HG02588 (cell line): ENCODE data around the gene OR52W1.
"Not testable (repeated sequence)": the region's sequence is repeated elsewhere in the genome, so short reads cannot be mapped to it uniquely, and the experiment has no call there.

Experiments
- ATAC-seq: cut with Tn5 transposase; IDR thresholded peaks from one replicate; pipeline ENCODE4 v1.9.1; 2021; ENCODE audit warnings: mild to moderate bottlenecking, moderate library complexity; ENCODE audit not compliant: unreplicated experiment

Gene OR52W1

DNA sequence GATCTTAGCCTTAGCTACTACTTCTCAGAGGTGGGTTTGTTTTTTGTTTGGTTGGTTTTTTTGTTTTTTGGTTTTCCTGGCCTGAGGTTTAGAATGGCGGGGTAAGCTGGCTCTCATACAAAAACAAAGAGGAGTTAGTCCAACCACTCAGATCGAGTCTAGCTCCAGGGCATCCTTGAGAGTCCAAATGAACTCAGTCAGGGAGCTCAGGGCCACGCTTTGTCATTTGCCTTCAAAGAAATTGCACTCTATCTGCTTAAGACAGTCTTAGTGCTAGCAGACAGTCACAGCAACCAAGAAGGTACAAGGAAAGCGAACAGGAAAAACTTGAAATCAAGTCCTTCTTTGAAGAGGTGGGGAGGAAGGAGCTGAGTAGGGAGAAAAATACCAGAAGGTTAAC lies 17.5 kb downstream of the OR52W1 start:
- no peak for ATAC-seq

DNA sequence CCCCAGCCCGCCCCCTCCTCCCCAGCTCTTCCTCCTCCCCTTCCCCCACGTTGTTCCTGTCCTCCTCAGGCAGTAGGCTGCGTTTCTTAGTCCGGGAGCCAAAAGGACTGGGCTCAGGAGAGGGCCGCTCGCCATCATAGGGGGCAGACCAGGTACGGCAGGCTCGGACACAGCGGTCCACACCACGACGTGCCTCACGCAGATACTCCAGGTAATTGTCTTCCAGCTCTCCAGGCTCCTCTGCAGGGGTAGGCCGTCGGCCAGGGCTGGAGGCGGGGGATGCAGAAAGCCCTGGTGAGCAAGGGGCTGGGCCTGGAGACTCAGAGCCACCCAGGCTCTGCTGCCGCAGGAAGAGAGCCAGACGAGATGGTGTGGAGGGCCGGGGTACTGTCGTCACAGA lies 18.7 kb downstream of the OR52W1 start:
- no peak for ATAC-seq

DNA sequence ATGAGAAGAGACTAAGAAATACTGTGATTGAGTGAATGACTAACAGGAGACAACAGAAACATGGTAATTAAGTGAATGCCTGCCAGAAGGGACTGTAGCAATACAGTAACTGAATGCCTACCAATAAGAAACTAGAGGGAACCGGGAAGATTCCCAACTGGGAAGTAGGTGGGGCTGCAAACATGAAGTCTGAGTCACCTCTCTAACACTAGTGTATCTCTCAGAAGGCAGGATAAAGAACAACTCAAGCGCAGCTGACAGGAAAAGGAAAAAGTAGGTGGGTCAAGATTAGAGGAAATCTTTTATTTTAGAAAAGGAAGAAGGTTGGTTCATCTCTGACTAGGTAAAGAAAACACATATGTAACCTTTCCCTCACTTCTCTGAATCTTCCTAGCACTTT lies 20.3 kb downstream of the OR52W1 start:
- no peak for ATAC-seq

DNA sequence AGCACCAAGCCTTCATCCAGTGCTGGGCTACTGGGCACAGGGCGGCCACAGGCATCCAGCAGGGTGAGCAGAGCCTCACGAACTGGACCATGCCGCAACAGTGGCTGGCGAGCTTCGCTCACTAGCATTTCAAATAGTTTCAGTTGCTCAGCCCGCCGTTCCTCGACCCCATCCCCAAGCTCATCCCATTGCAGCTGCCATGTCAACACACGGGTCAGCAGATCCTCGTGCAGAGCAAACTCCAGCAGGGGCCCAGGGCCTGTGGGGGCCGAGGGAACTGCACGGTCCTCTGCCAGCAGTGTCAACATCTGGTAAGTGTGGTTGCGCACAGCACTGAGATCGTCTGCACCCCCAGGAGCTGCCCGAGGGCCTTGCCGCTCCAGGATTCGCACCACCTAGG lies 24.8 kb downstream of the OR52W1 start:
- no peak for ATAC-seq

DNA sequence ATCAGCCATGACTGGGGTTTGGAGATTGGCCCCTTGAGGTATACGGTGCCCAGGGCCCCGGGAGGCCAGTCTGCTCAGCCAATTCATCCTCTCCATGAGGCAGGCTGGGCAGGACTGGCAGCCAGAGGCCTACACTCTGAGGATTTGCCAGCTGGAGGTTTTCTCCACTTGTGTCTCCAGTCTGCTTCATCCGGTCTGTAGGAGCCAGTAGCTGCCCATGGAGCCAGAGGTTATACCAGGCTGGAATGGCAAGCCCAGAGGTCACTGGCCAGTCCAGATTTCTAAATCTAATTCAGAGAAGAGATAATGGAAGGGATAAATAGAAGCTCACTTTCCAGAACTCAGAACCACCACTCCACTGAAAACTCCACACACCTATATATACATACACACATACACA lies 25.4 kb downstream of the OR52W1 start:
- ATAC-seq = no peak

DNA sequence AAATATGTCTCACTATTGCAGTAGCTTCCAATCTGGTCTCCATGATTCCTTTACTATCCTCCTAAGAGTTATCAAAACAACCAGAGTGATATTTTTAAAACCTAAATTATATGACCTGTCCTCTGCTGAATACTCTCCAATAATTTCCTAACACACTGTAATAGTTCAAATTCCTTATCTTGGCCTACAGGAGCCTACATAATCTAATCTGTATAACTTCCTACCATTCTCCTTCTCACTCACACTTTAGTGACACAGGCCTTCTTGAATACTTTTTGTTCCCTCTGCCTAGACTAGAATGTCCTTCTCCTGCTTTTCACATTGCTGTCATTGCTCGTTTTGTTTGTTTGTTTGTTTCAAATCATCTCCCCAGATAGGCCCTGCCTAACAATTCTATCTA lies 26.0 kb downstream of the OR52W1 start:
- no peak for ATAC-seq

DNA sequence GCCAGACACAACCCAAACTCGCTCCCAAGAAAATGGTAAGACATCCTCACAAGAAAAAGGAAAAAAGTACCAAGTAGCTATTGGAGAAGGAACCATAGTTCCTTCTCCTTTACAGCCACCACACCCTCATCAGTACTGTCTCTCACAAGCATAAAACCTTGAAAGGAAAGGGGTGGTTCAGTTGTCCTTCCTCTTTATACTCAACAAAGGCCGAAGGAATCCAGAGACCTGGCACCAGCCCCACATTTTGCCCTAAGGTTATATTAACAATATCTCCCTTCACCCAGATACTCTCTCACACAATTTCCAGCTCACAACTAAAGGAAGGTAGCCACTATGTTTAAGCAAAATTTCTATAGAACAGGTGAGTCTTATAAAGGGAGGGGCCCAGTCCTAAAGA lies 26.9 kb downstream of the OR52W1 start:
- no peak for ATAC-seq

DNA sequence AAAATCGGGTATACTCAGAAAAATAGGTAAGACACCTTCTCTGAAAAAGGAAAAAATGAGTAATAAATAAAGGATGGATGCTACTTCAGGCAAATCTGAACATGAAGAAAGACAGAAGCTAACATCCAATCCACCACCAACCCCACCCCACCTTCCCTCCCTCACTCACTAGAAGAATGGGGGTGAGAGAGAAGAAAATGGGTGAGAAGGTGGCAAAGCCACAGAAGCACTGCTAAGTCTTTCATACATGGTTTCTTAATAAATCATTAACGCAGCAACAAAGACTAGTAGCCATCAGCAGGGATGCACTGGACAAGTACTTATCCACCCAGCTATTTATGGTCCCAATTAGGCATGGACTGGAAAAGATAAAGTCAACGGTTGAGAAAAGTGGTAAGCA lies 29.5 kb downstream of the OR52W1 start:
- ATAC-seq = no peak

DNA sequence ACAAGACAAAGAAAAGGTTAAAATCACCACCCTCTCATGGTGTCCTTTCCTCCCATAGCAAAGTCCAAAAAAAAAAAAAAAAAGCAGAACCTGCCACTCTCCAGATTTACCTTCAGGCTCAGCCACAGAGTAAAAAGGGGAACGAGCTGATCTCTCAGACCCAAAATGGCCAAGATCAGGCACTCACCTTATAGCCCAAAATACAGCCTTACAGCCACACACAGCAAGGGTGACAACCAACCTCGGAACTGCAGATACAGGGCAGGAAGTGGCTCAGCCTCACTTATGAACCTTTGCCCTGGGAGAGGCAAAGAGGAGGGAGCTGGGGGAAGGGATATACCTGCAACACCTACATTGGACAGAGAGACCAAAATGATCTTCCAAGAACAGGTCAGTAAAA lies 30.9 kb downstream of the OR52W1 start:
- ATAC-seq = no peak

DNA sequence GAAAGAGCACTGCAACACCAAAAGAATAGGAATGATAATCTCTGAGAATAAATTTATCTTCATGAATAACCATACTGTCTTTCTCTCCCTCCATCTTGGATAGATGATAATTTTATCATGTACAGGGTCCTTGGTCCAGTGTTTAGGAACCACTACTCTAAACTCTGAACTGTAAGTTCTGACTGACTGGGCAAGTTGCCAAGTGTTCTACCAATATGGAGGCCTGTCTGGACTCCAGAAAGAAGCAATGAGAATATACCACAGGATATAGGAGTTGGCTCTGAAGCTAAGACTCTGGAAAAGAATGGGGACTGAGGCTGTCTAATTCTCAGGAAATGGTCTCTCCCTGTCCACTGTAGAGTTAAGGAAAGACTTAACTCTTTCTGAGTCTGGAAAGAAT lies 33.9 kb downstream of the OR52W1 start:
- no peak for ATAC-seq

DNA sequence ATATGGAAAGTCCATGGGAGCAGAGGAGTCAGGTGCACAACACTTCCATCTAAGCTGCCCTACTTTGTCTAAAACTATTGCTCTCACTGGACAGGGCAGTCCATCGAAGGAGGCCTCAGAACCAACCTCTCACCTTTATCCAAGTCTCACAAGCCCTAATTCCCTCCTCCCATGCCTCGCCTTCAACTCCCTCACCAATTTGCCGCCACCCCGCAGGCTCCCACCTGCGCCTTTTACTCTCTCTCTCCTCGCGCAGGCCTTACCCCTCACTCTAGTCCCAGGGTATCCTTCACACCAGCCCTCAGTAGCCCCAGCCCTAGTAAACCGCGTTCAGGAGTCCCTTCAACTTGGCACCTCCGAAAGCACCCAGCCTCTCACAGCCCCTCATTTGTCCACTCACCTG lies 35.0 kb downstream of the OR52W1 start:
- no peak for ATAC-seq

DNA sequence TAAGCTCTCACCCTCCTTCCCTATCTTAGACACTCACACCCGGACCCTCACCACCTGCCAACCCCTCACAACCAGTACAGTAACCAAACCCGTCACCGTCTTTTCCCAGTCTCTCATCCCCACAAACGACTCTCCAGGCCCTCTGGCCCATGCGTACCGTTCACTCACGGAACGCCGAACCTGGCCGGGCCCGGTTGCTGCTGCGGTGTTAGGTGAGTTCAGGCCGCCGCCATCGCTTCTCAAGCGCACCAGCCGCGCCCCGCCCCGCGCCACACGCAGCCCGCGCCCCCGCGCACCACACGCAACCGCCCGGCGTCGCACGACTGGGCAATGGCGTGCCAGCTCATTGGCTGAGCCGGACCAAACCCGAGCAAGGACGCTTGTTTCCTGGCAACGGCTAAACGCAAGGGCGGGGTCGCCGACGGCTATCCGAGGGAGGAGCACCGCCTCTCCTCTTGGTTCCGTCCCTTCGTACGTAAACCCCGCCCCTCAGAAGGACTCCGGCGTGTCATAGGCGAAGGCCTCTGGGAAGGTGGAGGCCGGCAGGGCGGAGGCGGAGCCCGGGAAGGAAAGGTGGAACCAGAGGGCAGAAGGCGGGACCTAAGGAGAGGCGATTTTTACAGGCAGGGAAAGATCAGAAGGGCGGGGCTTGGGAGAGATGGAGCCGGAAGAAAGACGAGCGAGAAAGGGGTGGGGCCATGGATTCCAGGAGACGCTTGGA lies 35.5 kb downstream of the OR52W1 start, which contains the start of gene FHIP1B:
Gene FHIP1B, minus strand, starts transcription at position 250 of the 721 bp plus-strand sequence. CDS start 10,120 bp downstream, outside the sequence.
- ATAC-seq = peak; percentile 94

DNA sequence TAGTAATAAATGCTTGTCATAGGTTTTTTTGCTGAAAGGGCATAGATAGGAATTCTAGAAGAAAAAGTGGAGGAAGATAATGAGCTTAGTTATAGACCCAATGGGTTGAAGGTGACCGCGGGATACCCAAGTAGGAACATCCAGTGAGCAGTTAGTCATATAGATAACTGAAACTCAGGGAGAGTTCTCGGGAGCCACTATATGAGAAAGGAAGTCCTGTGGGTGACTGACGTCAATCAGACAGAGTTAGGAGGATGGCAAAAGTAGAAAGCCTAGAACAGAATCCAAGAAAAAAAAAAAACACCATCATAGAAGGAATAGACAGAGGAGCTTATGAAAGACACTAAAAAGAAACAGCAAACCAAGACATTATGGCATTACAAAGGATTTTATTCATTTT lies 38.2 kb downstream of the OR52W1 start:
- ATAC-seq = no peak

DNA sequence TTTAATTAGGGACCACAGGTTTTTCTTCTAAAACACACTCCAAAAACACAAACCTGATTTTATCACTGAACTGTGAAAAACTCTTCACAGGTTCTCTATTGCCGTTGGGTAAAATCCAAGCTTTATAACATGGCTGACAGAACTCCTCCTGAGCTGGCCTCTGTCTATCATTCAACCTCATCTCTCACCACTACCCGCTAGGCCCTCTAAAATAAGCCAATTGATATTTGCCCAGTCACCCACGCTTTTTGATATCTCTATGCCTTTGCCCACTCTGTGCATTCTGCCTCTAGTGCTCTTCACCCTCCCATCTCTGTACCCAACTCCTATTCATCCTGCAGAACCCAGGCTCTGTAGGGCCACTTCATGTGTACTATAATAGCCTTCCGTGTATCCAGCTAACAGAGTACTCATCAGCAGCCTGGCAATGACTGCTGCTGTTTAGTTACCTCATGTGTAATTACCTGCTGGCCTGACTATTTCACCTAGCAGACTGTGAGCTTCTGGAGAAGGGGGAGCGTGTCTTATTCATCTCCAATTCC lies 38.8 kb downstream of the OR52W1 start:
- ATAC-seq = no peak

DNA sequence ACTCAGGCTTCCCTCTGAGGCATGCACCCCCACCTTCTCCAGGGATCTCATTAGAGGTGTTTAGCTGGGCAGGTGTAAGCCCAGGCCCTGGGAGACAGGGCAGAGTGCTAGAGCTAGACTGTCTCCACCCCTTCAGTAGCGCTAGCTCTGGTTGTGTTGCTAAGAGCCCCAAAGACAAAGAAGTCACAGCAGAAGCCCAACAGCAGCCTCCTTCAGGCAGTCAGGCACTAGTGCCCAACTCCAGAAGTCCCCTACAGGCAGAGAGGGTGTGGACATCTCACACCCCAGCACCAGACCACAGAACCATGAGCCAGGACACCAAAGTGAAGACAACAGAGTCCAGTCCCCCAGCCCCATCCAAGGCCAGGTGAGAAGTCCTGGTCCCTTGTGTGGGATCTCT lies 39.9 kb downstream of the OR52W1 start, which contains the start of gene CNGA4:
Gene CNGA4, plus strand, starts transcription at position 188 of the 400 bp plus-strand sequence. Its CDS starts 118 bp downstream, at position 306.
- no peak for ATAC-seq

DNA sequence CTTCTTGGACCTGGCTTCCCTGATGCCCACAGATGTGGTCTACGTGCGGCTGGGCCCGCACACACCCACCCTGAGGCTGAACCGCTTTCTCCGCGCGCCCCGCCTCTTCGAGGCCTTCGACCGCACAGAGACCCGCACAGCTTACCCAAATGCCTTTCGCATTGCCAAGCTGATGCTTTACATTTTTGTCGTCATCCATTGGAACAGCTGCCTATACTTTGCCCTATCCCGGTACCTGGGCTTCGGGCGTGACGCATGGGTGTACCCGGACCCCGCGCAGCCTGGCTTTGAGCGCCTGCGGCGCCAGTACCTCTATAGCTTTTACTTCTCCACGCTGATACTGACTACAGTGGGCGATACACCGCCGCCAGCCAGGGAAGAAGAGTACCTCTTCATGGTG lies 41.1 kb downstream of the OR52W1 start:
- no peak for ATAC-seq

DNA sequence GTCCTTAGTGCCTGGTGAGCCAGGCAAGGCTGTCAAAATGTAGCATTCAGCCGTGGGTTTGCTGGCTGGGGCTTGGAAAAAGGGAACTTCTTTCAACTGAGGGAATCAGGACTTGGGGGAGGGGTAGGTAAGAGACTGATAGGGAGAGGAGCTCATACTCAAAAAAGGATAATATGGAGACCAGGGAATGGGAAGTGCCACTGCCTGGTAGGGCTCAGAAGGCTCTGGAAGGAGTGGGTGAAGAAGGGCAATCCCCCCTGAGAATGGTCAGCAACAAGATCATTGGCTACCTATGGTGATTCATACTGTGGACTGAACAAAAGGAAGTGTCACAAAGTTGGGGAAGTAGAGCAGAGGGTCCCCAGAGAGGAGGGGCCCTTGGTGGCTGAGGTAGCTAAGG lies 41.8 kb downstream of the OR52W1 start:
- no peak for ATAC-seq

DNA sequence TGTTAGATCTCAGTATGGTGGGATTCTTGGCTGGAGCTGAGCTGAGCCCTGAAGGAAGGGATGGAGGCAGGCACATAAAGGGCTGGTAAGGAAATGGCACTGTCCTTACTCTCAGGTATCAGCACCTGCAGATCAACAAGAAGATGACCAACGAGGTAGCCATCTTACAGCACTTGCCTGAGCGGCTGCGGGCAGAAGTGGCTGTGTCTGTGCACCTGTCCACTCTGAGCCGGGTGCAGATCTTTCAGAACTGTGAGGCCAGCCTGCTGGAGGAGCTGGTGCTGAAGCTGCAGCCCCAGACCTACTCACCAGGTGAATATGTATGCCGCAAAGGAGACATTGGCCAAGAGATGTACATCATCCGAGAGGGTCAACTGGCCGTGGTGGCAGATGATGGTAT lies 42.3 kb downstream of the OR52W1 start:
- ATAC-seq = no peak

DNA sequence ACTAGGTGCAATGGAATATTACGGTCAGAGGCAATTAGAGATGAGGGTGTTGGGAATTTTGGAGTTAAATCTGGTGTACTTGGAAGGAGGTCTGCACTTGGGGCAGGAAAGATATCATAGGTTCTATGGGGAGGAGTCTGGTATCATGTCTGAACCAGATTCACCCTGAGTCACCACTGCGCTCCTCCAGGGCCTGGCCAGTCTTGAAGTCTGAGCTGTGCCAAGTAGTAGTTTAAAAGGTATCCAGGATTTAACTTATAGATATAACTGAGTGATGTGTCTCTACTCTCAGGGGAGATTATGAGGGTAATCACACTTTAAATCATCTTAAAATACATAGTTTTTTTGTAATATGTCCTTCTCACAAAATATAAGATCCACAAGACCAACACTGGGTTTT lies 46.5 kb downstream of the OR52W1 start:
- ATAC-seq = no peak

DNA sequence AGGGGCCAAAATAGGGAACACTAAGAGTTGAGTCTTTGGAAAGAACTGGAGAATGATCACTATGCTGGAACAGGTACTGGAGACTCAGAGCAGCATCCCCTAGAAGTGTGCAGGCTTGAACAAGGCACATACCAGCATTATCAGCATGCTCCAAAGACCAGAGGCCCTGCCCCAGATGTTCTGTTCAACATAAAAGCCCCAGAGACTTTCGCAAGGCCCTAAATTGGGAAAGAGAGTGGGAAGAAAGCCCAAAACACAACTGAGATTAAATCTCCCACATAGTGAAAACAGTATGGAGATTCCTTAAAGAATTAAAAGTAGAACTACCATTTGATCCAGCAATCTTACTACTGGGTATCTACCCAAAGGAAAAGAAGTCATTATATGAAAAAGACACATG lies 49.2 kb downstream of the OR52W1 start:
- no peak for ATAC-seq

DNA sequence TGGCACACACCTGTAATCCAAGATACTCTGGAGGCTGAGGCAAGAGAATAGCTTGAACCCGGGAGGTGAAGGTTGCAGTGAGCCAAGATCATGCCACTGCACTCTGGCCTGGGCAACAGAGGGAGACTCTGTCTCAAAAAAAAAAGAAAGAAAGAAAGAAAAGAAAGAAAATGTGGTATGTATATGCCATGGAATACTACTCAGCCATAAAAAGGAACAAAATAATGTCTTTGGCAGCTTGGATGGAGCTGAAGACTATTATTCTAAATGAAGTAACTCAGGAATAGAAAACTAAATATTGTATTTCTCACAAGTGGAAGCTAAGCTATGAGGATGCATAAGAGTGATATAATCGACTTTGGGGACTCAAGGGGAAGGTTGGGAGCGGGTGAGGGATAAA lies 49.9 kb downstream of the OR52W1 start:
- ATAC-seq = not testable (repeated sequence)
